ENCODE data around the gene USP13.

Gene USP13

GRCh38 chr3:179655236-179655635, 2.4 kb downstream of the USP13 start:
- DNase-seq (ENCODE audit: low spot score) = no peak
- Histone ChIP-seq H3K4me3 (no peak overlapping the region), H3K27ac (no peak overlapping the region)
- TF ChIP-seq CTCF (IDR thresholded peaks at IDR 0.05) = no peak

GRCh38 chr3:179658606-179659005, 5.8 kb downstream of the USP13 start:
- Histone ChIP-seq H3K27ac (no peak overlapping the region), H3K4me3 (no peak overlapping the region)
- DNase-seq (ENCODE audit: low spot score) = no peak
- TF ChIP-seq CTCF (IDR thresholded peaks at IDR 0.05) = no peak

- TF ChIP-seq CTCF (IDR thresholded peaks at IDR 0.05) = no peak
- H3K27ac ChIP-seq = no peak overlapping the region
- H3K4me3 ChIP-seq = no peak overlapping the region
- no peak for DNase-seq (ENCODE audit: low spot score)
Observed at GRCh38 chr3:179660872-179661271, 8.0 kb downstream of the USP13 start.

GRCh38 chr3:179661777-179662176, 8.9 kb downstream of the USP13 start:
- H3K27ac ChIP-seq = no peak overlapping the region
- H3K4me3 ChIP-seq = no peak overlapping the region
- no peak for DNase-seq (ENCODE audit: low spot score)
- no peak for TF ChIP-seq CTCF (IDR thresholded peaks at IDR 0.05)

- no peak for DNase-seq (ENCODE audit: low spot score)
- TF ChIP-seq CTCF (IDR thresholded peaks at IDR 0.05) = no peak
- Histone ChIP-seq H3K27ac (no peak overlapping the region), H3K4me3 (no peak overlapping the region)
Observed at GRCh38 chr3:179663093-179663492, 10.3 kb downstream of the USP13 start.

- Histone ChIP-seq H3K27ac (no peak overlapping the region), H3K4me3 (no peak overlapping the region)
- no peak for DNase-seq (ENCODE audit: low spot score)
- no peak for TF ChIP-seq CTCF (IDR thresholded peaks at IDR 0.05)
Observed at GRCh38 chr3:179666030-179666429, 13.2 kb downstream of the USP13 start.

GRCh38 chr3:179666436-179667035, 13.7 kb downstream of the USP13 start:
- H3K4me3 ChIP-seq = no peak overlapping the region
- no peak for TF ChIP-seq CTCF (IDR thresholded peaks at IDR 0.05)
- H3K27ac ChIP-seq = no peak overlapping the region
- DNase-seq (ENCODE audit: low spot score) = no peak
